Keratinocyte (primary cell): ENCODE data around the gene AOAH.

Experiments
- CTCF ChIP-seq, 3 experiments: IDR thresholded peaks in 1 of 3; conservative IDR thresholded peaks in 1 of 3; optimal IDR thresholded peaks in 1 of 3; 2 replicates in 2 of 3; 3 replicates in 1 of 3; pipeline versions ENCODE3 to v1.5.1; 2011; ENCODE audit warnings: low read length in 3 of 3, mild to moderate bottlenecking in 3 of 3, moderate library complexity in 2 of 3, control low read depth in 1 of 3, inconsistent platforms in 1 of 3; ENCODE audit not compliant: insufficient read depth in 2 of 3; ENCODE audit errors: extremely low read depth in 1 of 3
- EZH2 ChIP-seq: IDR thresholded peaks from one replicate; pipeline ENCODE4 v1.6.1; 2012; ENCODE audit warnings: inconsistent platforms, mild to moderate bottlenecking, low read length, moderate library complexity

GRCh38 chr7:36661135-36661840 is 63.0 kb downstream of the AOAH start:
- TF ChIP-seq CTCF (optimal IDR thresholded peaks at IDR 0.05 in 1 of 3, IDR thresholded peaks at IDR 0.05 in 1 of 3, conservative IDR thresholded peaks at IDR 0.05 in 1 of 3; ENCODE audit: extremely low read depth in 1 of 3, insufficient read depth in 2 of 3, low read length in 3 of 3) (no peak), EZH2 (no peak)
